Left lung (tissue), 10 donors: ENCODE data around the gene CADM1. TPM values are rescaled to one million over a fixed set of nuclear protein-coding genes. Genes with fewer than 3 reads are reported as not detected.

ENCODE experiments used
- ATAC-seq: fragments of 200-7000 bp; cut with Tn5 transposase; one replicate; pipeline ENCODE4 v1.9.1; 2020; ENCODE audit warnings: moderate library complexity
- DNase-seq, 4 donors: peaks; one replicate each; pipeline ENCODE4 v3.0.0-alpha.2; 2013 to 2020
- H3K27ac ChIP-seq, 2 donors: fragments of 200-600 bp; sonication (generic) in 1 of 2; one replicate each; pipeline versions ENCODE4 v1.5.0 to v1.8.0; 2020 to 2021
- H3K27me3 ChIP-seq, 2 donors: fragments of 200-600 bp; sonication (generic) in 1 of 2; one replicate each; pipeline versions ENCODE4 v1.5.0 to v1.8.0; 2020 to 2021
- H3K36me3 ChIP-seq, 2 donors: fragments of 200-600 bp; sonication (generic) in 1 of 2; one replicate each; pipeline versions ENCODE4 v1.5.0 to v1.8.0; 2020 to 2021
- H3K4me1 ChIP-seq, 2 donors: fragments of 200-600 bp; one replicate each; pipeline ENCODE4 v1.8.0; 2021
- H3K4me3 ChIP-seq, 2 donors: fragments of 200-600 bp; sonication (generic) in 1 of 2; one replicate each; pipeline versions ENCODE4 v1.5.0 to v1.8.0; 2020 to 2021; ENCODE audit warnings: mild to moderate bottlenecking in 1 of 2
- H3K9me3 ChIP-seq, 2 donors: fragments of 200-600 bp; sonication (generic) in 1 of 2; one replicate each; pipeline versions ENCODE4 v1.5.0 to v1.8.0; 2020 to 2021
- CTCF ChIP-seq, 2 donors: fragments of 200-600 bp; sonication (generic) in 1 of 2; IDR thresholded peaks; one replicate each; pipeline versions ENCODE4 v1.5.0 to v1.8.0; 2021; ENCODE audit warnings: antibody characterized with exemption in 2 of 2
- intact Hi-C, 2 donors: fragments of 100-400 bp; cut with DNase I; formaldehyde crosslinking; loops; one replicate each; pipeline versions ENCODE4 v1.11.2 to v1.14.2; 2022
- polyA plus RNA-seq, 6 donors: library from polyadenylated mRNA; unstranded; fragments of 120-200 nt; gene quantifications; one replicate each; pipeline ENCODE4 v1.2.1, GENCODE V29; 2013; ENCODE audit not compliant: insufficient read length in 6 of 6
- total RNA-seq, 2 donors: library from RNA; stranded (reverse); fragmentation: NEBNext Ultra II Directional; extraction: Animal tissue kit (Norgen Biotek cat#: 25700); gene quantifications; one replicate each; pipeline ENCODE4 v1.2.1, GENCODE V29; 2021
- donor health status: DM: no; HTN: yes; CAD: no.
- donor health status: DM: no; HTN: no; CAD: no.

The CADM1 gene
- total and polyA plus RNA-seq, 8 donors = 105 to 307 (median 156) TPM

- intact Hi-C loops = no loop called here
- no peak overlapping the region for H3K27ac ChIP-seq
- ATAC-seq = no peak
These were observed 259.5 kb downstream of the CADM1 start for GRCh38 chr11:115244758-115245157.

GRCh38 chr11:115244296-115244695, 259.9 kb downstream of the CADM1 start:
- peak; percentile 63 for ATAC-seq

More at GRCh38 chr11:115244758-115245157, 259.5 kb downstream of the CADM1 start:
- Histone ChIP-seq H3K36me3 (no peaks in the 10 kb centered on the region), H3K4me3 (no peak overlapping the region), H3K4me1 (peaks cover 0 to 5% of the 10 kb centered on the region in 2 donors), H3K27me3 (no peaks in the 10 kb centered on the region), H3K9me3 (no peaks in the 10 kb centered on the region)
- DNase-seq = peak in 1 of 4 donors; percentile 33
- TF ChIP-seq CTCF (IDR thresholded peaks at IDR 0.05) = no peak

GRCh38 chr11:115242982-115243381, 261.2 kb downstream of the CADM1 start:
- Histone ChIP-seq H3K27me3 (no peaks in the 10 kb centered on the region), H3K36me3 (no peaks in the 10 kb centered on the region), H3K4me3 (no peak overlapping the region), H3K9me3 (no peaks in the 10 kb centered on the region), H3K27ac (no peak overlapping the region), H3K4me1 (peaks cover 0 to 5% of the 10 kb centered on the region in 2 donors)
- ATAC-seq = no peak
- DNase-seq = no peak
- no peak for TF ChIP-seq CTCF (IDR thresholded peaks at IDR 0.05)
- intact Hi-C loops = no loop called here

More at GRCh38 chr11:115244296-115244695, 259.9 kb downstream of the CADM1 start:
- peak overlapping the region in 1 of 2 donors; percentile 26 for H3K27ac ChIP-seq
- no peaks in the 10 kb centered on the region for H3K27me3 ChIP-seq
- intact Hi-C loops = no loop called here
- DNase-seq = no peak
- no peak for TF ChIP-seq CTCF (IDR thresholded peaks at IDR 0.05)
- H3K9me3 ChIP-seq = no peaks in the 10 kb centered on the region
- H3K4me3 ChIP-seq = no peak overlapping the region
- peaks cover 0 to 5% of the 10 kb centered on the region in 2 donors for H3K4me1 ChIP-seq
- H3K36me3 ChIP-seq = no peaks in the 10 kb centered on the region

- H3K4me3 ChIP-seq = no peak overlapping the region
- H3K27ac ChIP-seq = no peak overlapping the region
- intact Hi-C loops = no loop called here
- H3K9me3 ChIP-seq = no peaks in the 10 kb centered on the region
- TF ChIP-seq CTCF (IDR thresholded peaks at IDR 0.05) = no peak
- H3K4me1 ChIP-seq = peaks cover 0 to 5% of the 10 kb centered on the region in 2 donors
- no peaks in the 10 kb centered on the region for H3K27me3 ChIP-seq
- DNase-seq (no peak), ATAC-seq (no peak)
- H3K36me3 ChIP-seq = no peaks in the 10 kb centered on the region
These were observed 262.3 kb downstream of the CADM1 start for GRCh38 chr11:115241899-115242298.

- no peaks in the 10 kb centered on the region for H3K9me3 ChIP-seq
These were observed 265.4 kb downstream of the CADM1 start for GRCh38 chr11:115238791-115239190.

More at GRCh38 chr11:115238791-115239190, 265.4 kb downstream of the CADM1 start:
- Histone ChIP-seq H3K4me1 (no peaks in the 10 kb centered on the region), H3K36me3 (no peaks in the 10 kb centered on the region), H3K27ac (no peak overlapping the region), H3K27me3 (no peaks in the 10 kb centered on the region), H3K4me3 (no peak overlapping the region)
- intact Hi-C loops = no loop called here
- TF ChIP-seq CTCF (IDR thresholded peaks at IDR 0.05) = no peak
- no peak for ATAC-seq
- DNase-seq = no peak
